OCI-LY7 (cell line): ENCODE data around the gene SDK2.

Experiments
- CTCF ChIP-seq: fragments of 200-600 bp; sonication (generic); conservative IDR thresholded peaks from 2 replicates; pipeline ENCODE4 v1.5.1; 2014; ENCODE audit warnings: mild to moderate bottlenecking, antibody characterized with exemption, low read length, moderate library complexity, mixed read lengths
- EZH2phosphoT487 ChIP-seq: fragments of 200-600 bp; sonication (generic); IDR thresholded peaks from 2 replicates; pipeline ENCODE4 v1.6.1; 2018; ENCODE audit warnings: low read depth, borderline replicate concordance, mild to moderate bottlenecking, mixed run types, antibody characterized with exemption, low read length, moderate library complexity, mixed read lengths

- TF ChIP-seq CTCF (no peak), EZH2phosphoT487 (no peak)
These were observed 355.5 kb downstream of the SDK2 start for GRCh38 chr17:73288534-73289302.
